Astrocyte of the hippocampus (primary cell): ENCODE measurements around the gene DIP2B.
A peak's percentile ranks its signal among the peaks of the same experiment; 100 is the strongest.
"Not testable (repeated sequence)": the region's sequence is repeated elsewhere in the genome, so short reads cannot be mapped to it uniquely, and the experiment has no call there.

Experiments used
- DNase-seq: peaks from one replicate; pipeline ENCODE4 v3.0.0; 2011; ENCODE audit warnings: low read depth, low spot score

The DIP2B gene

DNA sequence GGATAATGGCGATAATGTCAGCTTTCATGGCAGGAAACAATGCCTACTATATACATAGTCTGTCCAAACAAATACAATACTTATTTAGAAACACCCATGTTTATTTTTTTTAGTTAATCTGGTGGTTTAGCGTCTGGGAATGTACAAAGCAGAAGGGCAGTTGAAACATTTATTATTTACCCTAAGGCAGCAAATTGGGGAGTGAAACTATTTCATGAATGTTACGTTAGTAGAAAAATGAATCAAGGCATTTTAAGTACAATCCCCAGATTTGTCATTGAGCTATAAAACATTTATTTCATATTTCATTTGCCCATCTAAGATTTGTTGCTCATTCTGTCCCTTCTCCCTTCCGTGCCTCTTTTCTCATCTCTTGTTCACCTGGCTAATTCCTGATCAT, 172.0 kb downstream of the DIP2B start:
- peak; percentile 8 for DNase-seq

DNA sequence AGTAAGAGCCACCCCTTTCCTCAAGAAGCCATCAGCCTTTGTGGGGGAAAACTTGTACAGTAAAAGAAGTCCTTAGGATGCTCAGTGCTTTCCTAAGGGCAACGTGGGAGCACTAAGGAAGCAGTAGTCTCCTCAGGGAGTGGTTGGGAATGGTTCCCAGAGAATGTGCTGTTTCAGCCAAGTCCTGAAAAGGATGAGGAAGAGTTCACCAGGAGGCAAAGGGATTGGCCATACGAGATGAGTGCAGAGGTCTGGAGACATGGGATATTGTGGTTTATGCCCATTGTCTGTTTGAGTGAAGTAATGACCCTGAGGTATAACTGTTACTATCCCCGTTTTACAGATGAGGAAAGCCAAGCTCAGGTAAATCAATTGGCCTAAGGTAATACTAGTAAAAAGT, 173.1 kb downstream of the DIP2B start:
- DNase-seq, result peak; percentile 48

DNA sequence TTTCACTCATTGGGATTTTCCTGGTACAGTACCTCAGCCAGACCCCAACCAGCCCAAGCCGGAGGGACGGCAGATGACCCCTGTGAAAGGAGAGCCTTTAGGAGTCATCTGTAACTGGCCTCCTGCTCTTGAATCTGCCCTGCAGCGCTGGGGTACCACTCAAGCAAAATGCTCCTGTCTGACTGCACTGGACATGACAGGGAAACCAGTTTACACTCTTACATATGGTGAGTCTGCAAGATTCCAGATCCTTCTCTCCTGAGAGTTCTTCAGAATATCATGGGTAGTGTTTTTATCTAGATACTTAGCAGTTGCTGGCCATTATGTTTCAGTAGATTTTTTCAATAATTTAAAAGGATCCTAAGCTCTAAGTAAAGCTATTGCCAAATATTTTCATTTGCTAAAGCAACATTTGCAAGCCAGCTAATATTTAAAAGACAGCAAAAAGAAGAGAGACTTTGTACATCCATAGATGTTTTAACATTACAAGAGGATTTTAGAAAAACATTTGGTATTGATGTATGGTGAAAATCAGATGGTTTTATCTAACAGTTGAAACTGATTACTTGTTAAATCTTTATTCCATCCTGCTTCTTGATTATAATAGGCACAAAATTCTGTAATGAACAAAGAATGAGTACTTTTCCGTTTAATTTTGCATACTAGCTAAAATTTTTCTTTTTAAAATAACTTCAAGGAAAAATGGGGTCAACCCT, 174.0 kb downstream of the DIP2B start:
- no peak for DNase-seq

DNA sequence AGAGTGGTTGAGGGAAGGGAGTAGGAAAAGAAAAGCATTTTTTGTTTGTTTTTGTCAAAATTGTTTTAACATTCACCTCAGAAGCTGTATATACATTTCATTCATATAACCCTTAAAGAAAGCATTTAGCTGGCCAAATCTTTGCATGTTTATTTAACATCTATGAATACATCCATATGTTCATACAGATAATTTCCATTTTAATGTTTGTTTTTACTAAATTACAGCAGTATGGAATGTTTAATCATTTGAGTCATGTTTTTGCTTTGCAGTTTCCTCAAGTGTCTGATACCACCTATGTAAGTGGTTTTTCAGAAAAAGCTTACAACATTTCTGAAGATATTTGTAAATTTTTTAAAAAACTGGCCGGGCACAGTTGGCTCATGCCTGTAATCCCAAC, 174.8 kb downstream of the DIP2B start:
- DNase-seq, result no peak

DNA sequence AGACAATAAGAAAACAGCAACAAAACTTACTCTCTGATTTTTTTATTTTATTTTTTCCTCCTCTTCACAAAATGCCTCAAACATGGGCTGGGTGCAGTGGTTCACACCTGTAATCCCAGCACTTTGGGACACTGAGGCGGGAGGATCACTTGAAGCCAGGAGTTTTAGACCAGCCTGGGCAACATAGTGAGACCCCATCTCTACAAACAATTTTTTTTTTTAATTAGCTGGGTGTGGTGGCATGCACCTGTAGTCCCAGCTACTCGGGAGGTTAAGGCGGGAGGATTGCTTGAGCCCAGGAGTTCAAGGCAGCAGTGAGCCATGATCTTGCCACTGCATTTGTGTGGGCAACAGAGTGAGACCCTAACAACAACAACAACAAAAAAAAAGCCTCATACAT, 176.3 kb downstream of the DIP2B start:
- DNase-seq, result not testable (repeated sequence)

DNA sequence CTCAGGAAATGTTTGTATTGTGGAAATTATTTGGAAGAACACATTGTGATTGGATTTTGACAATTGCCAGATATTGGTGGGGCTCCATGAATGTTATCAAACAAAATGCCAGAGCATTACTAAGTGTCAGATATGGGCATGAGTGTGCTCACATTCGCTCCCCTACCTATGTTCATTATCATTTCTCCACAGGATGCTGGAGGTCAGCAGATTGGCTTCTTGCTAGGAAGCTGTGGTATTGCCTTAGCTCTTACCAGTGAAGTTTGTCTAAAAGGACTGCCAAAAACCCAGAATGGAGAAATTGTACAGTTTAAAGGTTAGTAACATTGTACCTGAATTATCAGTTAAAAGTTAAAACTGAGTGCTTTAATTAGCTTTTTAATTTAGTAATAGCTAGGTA, 180.9 kb downstream of the DIP2B start:
- no peak for DNase-seq

DNA sequence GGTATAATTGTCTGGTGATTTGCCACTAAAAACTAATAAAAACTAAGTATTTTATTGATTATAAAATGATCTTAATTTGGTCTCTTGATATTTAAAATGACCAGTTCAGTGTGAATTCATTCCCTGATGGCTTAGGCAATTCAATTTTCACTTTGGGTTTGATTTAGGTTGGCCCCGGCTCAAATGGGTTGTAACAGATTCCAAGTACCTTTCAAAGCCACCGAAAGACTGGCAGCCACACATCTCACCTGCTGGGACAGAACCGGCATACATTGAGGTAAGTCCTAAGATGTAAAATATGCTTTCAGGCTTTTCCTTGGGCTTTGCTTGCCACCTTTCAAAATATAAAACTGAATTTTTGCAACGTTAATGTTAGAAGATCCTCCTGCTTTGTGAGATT, 181.6 kb downstream of the DIP2B start:
- no peak for DNase-seq

DNA sequence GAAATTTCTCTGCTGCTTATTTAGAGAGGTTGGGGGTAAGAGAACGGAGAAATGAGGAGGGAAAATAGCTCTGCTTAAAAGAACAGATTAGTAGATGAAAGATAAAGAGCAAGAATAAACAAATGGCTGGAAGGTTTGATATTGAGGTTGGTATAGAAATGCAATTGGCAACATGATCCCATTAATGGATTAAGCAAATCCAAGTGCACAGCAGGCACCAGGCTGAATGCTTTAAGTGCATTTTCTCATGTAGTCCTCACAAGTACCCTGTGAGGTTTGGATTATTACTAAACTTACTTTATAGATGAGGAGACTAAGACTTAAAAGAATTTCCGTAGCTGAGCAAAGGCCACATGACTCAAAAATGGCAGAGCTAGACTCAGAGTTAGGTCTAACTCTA, 182.2 kb downstream of the DIP2B start:
- no peak for DNase-seq

DNA sequence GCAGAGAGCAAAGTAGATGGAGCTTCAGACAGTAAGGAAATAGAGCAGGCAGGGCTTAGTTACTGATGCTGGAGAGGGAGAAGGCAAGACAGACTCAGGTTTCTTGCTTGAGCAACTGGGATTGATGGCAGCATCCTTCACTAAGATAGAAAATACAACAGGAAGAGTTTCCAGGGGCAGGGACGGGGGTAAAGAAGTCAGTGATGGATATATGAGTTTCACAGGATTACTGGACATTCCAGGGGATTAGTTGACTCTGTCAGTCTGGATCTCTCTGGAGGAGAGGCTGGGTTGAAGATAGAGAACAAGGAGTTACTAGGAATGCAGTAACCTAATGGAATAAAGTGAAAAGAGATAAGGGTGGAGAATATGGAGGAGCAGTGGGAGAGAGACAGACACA, 184.7 kb downstream of the DIP2B start:
- no peak for DNase-seq

DNA sequence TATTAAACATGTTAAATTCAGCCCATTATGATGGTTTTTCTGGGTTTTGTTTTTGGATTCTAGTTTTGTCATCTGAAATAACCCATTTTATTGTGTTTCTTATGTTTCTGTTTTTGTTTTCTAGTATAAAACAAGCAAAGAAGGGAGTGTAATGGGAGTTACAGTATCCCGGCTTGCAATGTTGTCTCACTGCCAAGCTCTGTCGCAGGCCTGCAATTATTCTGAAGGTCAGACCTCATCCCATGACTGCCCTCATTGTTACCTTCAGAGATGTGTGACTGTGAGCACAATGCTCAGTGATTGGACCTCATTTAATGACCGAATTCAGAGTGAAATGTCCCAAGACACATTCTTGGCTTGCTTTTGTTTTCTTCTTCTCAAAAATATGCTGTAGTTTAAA, 186.1 kb downstream of the DIP2B start:
- DNase-seq, result peak; percentile 88

DNA sequence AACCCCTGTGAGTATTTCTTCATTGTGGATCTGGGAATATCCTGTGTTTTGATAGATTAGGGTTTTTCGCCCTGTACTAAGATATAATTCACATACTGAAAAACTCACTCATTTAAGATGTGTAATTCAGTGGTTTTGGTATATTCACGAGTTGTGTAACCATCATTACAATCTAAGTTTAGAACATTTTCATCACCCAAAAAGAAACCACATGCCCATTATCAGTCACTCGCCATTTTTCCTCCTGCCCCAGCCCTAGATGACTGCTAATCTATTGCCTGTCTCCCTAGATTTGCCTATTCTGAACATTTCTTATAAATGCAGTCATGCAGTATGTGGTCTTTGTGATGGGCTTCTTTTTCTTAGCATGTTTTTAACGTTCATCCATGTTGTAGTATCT, 191.2 kb downstream of the DIP2B start:
- no peak for DNase-seq

DNA sequence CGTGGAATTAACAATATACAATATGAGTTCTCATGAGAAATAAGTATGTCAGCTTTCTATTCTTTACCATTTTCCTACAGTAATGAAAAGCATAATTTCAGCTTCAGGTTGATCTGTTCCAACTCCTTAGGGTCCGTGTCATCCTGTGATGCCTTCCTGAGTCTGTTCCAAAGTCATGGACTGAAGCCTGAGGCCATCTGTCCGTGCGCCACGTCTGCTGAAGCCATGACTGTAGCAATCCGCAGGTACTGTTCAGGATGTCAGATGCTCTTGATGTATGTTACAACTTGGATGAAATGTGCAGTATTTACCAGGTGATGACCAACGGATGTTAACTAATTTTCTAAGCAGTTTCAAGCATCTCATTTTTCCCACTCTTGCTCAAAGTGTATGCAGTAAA, 192.1 kb downstream of the DIP2B start:
- DNase-seq, result no peak

DNA sequence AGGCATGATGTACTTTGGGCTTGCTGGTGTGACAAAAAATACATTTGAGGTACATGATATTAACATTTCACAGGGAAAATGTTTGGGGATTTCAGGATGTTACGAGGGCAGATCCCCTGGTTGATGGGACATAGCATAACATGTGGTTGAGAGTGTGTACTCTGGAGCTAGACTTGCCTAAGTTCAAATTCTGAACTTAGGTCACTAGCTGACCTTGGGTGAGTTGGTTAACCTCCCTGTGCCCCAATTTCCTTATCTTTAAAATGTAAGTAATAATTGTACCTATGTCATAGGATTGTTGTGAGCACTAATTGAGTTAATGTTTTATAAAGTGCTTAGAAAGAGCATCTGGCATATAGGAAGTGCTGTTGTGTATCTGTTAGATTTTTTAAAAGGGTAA, 194.4 kb downstream of the DIP2B start:
- no peak for DNase-seq

DNA sequence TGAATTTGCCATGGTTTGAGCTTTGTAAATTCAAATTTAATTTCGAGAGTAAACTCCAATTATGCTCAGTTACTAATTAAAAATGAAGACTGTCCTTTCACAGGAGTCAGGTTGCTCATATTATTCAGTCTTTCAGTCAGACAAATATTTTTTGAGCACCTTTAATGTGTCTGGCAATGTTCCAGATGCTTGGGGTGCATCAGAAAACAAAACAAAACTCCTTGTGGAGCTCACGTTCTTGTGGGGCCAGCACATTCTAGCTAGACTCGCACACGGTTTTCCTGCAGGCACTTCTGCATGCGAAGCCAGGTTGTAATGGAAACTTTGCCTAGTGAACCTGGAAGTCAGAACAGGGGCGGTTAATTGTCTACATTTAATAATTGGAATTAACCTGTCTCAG, 195.2 kb downstream of the DIP2B start:
- no peak for DNase-seq

DNA sequence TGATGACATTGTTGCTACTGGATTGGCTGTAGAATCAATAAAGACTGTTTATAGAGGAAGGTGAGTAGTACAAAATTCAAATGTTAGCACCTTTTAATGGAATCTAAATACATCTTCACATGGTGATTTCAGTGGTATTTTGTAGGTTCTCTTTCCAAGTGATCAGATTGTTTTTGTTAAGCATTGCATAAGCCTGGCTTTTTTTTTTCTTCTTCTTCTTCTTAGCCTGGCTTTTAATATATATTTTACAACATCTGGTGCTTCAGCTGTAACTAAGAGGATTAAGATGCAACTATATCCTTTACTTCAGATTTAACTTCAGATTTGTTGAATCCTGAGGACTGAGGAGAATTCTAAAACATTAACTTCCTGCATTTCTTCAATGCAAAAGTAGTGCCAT, 201.8 kb downstream of the DIP2B start:
- no peak for DNase-seq

DNA sequence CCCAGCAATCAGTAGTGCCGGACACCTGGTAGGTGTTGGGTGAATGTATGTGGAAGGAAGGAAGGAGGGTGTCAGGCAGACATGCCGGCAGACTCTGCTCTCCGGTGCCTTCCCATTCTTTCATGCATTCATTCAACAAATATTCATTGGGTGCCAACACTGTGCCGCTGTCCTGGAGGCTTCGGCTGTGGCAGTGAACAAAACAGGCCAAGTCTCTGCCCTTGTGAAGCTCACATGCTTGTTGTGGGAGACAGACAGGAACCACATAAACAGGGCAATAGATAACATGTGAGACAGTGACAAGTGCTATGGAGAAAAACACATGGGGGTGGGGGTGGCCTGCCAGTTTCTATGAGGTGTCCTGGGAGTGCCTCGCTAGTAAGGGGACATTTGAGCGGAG, 202.6 kb downstream of the DIP2B start:
- DNase-seq, result no peak

DNA sequence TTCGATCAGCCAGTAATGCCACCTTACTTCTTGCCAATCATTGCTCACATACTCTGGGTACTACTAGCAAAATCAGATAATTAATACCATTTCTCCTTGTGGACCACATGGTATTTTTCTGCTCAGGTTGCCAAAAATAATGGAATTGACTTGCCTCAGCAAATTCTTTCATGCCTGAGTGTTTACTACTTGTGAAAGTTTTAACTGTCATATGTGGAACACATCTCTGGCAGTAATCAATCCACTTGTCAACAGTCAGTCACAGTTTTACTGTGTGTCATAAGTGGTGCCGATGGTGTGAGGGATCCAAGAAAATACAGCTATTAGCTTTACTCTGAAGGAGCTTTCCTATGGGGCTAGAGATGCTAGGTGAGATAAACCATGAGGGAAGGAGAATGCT, 203.8 kb downstream of the DIP2B start:
- DNase-seq, result no peak

DNA sequence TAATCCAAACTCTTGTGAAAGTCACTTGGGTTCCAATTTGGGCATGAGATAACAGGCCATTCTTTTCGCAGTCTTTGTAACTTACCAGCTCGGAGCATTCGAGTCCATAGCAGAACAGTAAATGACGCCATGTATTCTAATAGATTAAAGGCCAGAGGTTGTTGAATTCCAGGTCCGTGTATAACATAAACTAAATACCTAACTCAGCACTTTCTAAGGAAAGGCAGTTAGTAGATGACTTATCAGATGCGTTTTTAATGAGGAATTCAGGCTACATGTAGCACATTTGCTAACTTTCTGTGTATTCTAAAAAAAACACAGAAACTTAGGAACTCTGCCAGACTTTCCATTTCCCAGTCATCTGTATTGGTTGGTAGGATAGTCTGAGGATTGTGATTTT, 206.3 kb downstream of the DIP2B start:
- no peak for DNase-seq

DNA sequence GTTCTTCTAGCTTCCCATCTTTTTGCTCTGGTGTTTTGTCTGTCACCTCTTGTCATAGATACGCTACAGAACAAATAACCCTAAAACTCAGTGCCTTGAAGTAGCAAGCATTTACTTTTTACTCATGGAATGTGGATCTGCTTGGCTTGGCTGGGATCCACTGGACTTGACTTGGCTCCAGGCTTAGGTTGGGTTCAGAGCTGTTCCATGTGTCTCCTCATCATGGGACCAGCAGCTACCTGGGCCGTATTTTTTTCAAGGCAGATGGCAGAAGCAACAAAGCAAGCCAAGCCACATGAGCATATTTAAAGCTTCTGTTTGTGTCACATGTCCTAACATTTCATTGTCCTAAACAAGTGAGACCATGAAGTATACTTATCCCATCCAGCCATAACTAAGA, 210.4 kb downstream of the DIP2B start:
- peak; percentile 72 for DNase-seq

DNA sequence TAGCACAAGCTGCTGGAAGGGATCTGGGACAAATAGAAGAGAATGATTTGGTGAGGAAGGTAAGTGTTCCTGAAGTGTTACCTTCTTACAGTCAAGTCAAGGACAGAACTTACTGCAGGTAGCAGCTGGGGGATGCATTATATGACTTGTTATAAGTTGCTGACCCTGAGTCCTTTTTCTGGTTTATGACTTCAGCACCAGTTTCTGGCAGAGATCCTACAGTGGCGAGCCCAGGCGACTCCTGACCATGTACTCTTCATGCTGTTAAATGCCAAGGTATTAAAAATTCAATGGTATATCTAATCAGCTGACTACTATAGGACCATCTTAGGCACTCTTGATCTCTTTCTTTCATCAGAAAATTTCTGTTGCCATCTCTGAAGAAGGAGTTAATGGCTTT, 214.0 kb downstream of the DIP2B start:
- no peak for DNase-seq

DNA sequence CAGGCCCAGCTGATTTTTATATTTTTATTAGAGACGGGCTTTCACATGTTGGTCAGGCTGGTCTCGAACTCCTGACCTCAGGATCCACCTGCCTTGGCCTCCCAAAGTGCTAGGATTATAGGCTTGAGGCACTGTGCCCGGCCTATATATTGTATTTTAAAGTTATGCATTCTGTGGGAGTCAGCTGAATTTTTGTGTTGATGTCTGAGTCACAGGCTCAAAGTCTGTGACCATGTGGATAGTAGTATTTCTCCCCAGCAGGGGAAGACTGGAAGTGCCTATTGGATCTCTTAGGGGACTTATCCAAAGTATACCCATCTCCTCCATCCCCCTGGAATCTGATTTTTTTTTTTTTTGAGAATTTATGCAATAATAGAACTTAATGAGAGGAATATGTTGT, 215.3 kb downstream of the DIP2B start:
- peak; percentile 18 for DNase-seq

DNA sequence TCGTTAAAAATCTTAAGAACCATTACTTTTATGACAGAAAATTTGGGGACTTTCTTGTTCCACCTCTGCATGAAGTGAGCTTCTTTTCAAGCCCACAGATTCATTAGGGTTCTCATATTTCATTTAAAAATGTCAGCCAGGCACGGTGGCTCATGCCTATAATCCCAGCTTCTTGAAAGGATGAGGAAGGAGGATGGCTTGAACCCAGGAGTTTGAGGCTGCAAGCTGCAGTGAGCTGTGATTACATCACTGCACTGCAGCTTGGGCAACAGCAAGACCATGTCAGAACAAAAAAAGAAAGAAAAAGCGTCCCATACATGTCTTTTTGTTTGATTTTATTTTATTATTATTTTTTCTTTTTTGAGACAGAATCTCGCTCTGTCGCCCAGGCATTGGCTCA, 215.7 kb downstream of the DIP2B start:
- no peak for DNase-seq

DNA sequence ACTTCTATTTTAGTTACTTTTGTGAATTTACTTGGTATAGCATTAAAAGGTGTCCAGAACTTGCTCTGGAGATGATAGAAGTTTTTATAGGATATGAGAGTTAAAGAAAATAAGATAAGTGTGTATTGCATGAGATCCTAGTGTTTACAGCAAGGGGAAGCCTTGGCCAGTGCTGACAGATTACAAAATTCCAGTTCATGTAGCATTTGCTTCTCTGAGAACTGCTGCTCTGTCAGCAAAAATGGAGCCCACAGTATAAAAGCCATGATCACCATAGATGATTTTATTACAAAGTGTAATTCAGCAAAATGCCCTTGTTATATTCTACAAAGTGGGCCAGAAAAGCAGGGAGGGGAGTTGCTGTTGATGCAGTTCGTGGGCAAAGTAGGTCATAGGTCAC, 219.1 kb downstream of the DIP2B start:
- DNase-seq, result no peak
